ENCODE data around the gene GPATCH11.
A peak's percentile ranks its signal among the peaks of the same experiment; 100 is the strongest.

The GPATCH11 gene

GRCh38 chr2:37083873-37084794 lies at the start of gene GPATCH11, which contains the start of gene HEATR5B:
Gene GPATCH11 (plus strand): TSS chr2:37084518. CDS start chr2:37088382, 3,864 bp downstream.
Gene HEATR5B (minus strand): TSS chr2:37084372. CDS start chr2:37083414, 958 bp downstream.
- H3K4me3 ChIP-seq (ENCODE audit: control insufficient read depth, low read depth, low read length), result peak within 1 kb of the TSS; percentile 86
- no peak for TF ChIP-seq CTCF (IDR thresholded peaks at IDR 0.05; ENCODE audit: control insufficient read depth, insufficient read depth, low read depth, low read length, missing control alignments)
- peak; percentile 84 for DNase-seq (ENCODE audit: low read depth)

DNA sequence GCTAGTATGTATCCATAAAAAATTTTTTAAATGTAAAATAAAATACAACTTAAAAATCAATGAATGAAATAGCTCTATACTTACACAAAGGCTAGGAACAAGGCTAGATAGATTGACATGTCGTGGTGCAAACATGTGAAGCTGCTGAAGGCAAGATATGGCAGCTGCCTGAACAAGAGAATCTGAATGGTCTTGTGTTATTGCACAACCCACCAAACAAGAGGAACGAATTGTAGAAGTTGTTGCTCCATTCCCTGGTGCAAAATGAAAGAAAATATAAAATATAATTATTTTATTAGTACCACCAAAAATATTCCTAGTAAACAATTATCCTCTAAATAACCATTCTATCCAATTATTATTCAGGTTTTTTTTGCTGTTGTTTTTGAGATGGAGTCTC lies 46.5 kb upstream of the GPATCH11 start:
- H3K4me3 ChIP-seq (ENCODE audit: control insufficient read depth, low read depth, low read length), result no peak overlapping the region
- TF ChIP-seq CTCF (IDR thresholded peaks at IDR 0.05; ENCODE audit: control insufficient read depth, insufficient read depth, low read depth, low read length, missing control alignments), result no peak
- DNase-seq (ENCODE audit: low read depth), result no peak

- no peak for TF ChIP-seq CTCF (IDR thresholded peaks at IDR 0.05; ENCODE audit: control insufficient read depth, insufficient read depth, low read depth, low read length, missing control alignments)
- no peak for DNase-seq (ENCODE audit: low read depth)
- H3K4me3 ChIP-seq (ENCODE audit: control insufficient read depth, low read depth, low read length), result no peak overlapping the region
Measured at GRCh38 chr2:37039580-37039979, 44.7 kb upstream of the GPATCH11 start.

DNA sequence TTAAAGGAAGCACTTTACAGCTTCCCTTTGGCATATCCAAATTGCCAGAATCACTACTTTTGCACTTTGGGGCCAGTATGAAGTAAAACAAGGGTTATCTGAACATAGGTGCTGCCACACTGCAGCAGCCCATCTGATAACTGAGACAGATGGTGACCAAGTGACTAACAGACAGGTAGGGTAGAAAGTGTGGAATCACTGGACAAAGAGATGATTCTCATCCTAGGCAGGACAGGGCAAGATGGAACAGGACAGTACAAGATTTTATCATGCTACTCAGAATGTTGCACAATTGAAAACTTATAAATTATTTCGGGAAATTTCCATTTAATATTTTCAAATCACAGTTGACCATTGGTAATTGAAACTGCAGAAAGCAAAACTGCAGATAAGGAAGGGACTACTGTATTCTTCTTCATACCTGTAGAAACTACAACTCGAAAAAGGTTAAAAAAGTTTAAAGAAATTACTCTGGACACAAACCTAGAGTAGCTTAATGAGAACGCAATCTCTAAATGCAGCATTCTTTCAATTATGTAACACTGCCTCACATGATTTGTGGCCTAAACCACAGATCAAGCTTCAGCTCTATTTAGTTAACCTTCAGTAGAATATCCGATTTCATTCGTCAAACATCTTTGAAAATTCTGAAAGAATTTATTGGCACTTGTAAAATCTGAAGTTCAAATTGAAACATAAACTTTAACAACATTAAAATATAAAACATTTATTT lies 31.6 kb upstream of the GPATCH11 start:
- TF ChIP-seq CTCF (IDR thresholded peaks at IDR 0.05; ENCODE audit: control insufficient read depth, insufficient read depth, low read depth, low read length, missing control alignments), result no peak
- DNase-seq (ENCODE audit: low read depth), result no peak
- no peak overlapping the region for H3K4me3 ChIP-seq (ENCODE audit: control insufficient read depth, low read depth, low read length)

GRCh38 chr2:37059841-37060240 lies 24.5 kb upstream of the GPATCH11 start:
- DNase-seq (ENCODE audit: low read depth), result no peak
- no peak for TF ChIP-seq CTCF (IDR thresholded peaks at IDR 0.05; ENCODE audit: control insufficient read depth, insufficient read depth, low read depth, low read length, missing control alignments)
- H3K4me3 ChIP-seq (ENCODE audit: control insufficient read depth, low read depth, low read length), result no peak overlapping the region

GRCh38 chr2:37060446-37060845 lies 23.9 kb upstream of the GPATCH11 start:
- no peak for TF ChIP-seq CTCF (IDR thresholded peaks at IDR 0.05; ENCODE audit: control insufficient read depth, insufficient read depth, low read depth, low read length, missing control alignments)
- no peak for DNase-seq (ENCODE audit: low read depth)
- no peak overlapping the region for H3K4me3 ChIP-seq (ENCODE audit: control insufficient read depth, low read depth, low read length)
